Tracheal epithelial cell (primary cell): ENCODE data around the gene LRP3. TPM values are rescaled to one million over a fixed set of nuclear protein-coding genes. Genes with fewer than 3 reads are reported as not detected.

Experiments
- total RNA-seq: library from RNA; depleted of rRNA; stranded (reverse); fragments of >200 nt; gene quantifications from 2 replicates; pipeline ENCODE4 v1.2.1, GENCODE V29; 2014

Gene LRP3
- total RNA-seq, result 17.3 and 27.0 TPM in 2 replicates

GRCh38 chr19:33193865-33194362 is at the start of gene LRP3:
Gene LRP3, plus strand, starts transcription at chr19:33194330. Its CDS starts 456 bp downstream, at chr19:33194786.

GRCh38 chr19:33225458-33225926 is 31.4 kb downstream of the LRP3 start, which contains the start of gene SLC7A10:
Gene SLC7A10, minus strand, starts transcription at chr19:33225850. Its CDS starts 147 bp downstream, at chr19:33225703.

Other genes with a start within 250 kb of the LRP3 start
- gene CEP89, start 222.4 kb upstream of the LRP3 start, total RNA-seq, result 4.7 and 7.5 TPM in 2 replicates
- 0.96 and 3.2 TPM in 2 replicates for gene FAAP24, start 222.1 kb upstream of the LRP3 start, total RNA-seq
- 17.7 and 25.1 TPM in 2 replicates for gene RHPN2, start 129.4 kb upstream of the LRP3 start, total RNA-seq
- gene GPATCH1, start 113.1 kb upstream of the LRP3 start, total RNA-seq, result 5.3 and 8.1 TPM in 2 replicates
- gene WDR88, start 62.2 kb upstream of the LRP3 start, total RNA-seq, result not detected in 2 replicates
- not detected in 2 replicates for gene SLC7A10, start 31.5 kb downstream of the LRP3 start, total RNA-seq
- gene CEBPA, start 108.2 kb downstream of the LRP3 start, total RNA-seq, result 16.1 and 23.2 TPM in 2 replicates
- 68.7 and 102 TPM in 2 replicates for gene CEBPG, start 179.4 kb downstream of the LRP3 start, total RNA-seq